GM12878 (cell line): ENCODE results near the gene DYSF. TPM values are rescaled to one million over a fixed set of nuclear protein-coding genes. Genes with fewer than 3 reads are reported as not detected.
A peak's percentile ranks its signal among the peaks of the same experiment; 100 is the strongest.

Experiments used
- ATAC-seq: fragments of 200-7000 bp; cut with Tn5 transposase; 3 replicates; pipeline ENCODE4 v1.9.1; 2020; ENCODE audit warnings: mild to moderate bottlenecking, moderate library complexity
- BruUV-seq: library from RNA; stranded (reverse); fragments of 400-500 nt; replicated peaks from 2 replicates; lab custom pipeline; 2021; lab: Mats Ljungman, UMichigan
- CTCF ChIA-PET: fragments of 300-600 bp; sonication (Branson Sonifier 250); formaldehyde crosslinking; extraction: SDS; loops from one replicate; lab custom pipeline; 2021; ENCODE audit warnings: inconsistent platforms; lab: Yijun Ruan, JAX
- POLR2A ChIA-PET: fragments of 350-600 bp; formaldehyde crosslinking; extraction: SDS; loops from one replicate; lab custom pipeline; 2021; ENCODE audit warnings: inconsistent platforms; lab: Charles Lee
- RAD21 ChIA-PET: fragments of 300-600 bp; sonication (Branson Sonifier 250); formaldehyde crosslinking; loops from one replicate; lab custom pipeline; 2023; ENCODE audit warnings: antibody characterized with exemption; ENCODE audit not compliant: unreplicated experiment; lab: Charles Lee
- SMC1A ChIA-PET: fragments of 300-600 bp; sonication (Branson Sonifier 250); formaldehyde crosslinking; loops from one replicate; lab custom pipeline; 2023; ENCODE audit not compliant: unreplicated experiment, uncharacterized antibody; lab: Charles Lee
- DNase-seq: peaks from one replicate; pipeline ENCODE4 v3.0.0-alpha.2; 2011; ENCODE audit warnings: low read depth, low spot score
- FAIRE-seq: peaks from 3 replicates; lab custom pipeline; 2011; peaks lifted over from hg19 to GRCh38; lab: Jason Lieb, UNC
- H2AFZ ChIP-seq: 2 replicates; pipeline ENCODE4 v1.6.0; 2011; ENCODE audit warnings: low read depth, low read length, control low read depth; ENCODE audit not compliant: control insufficient read depth
- H3K27ac ChIP-seq: 2 replicates; pipeline ENCODE4 v1.5.1; 2011; ENCODE audit warnings: control low read depth; ENCODE audit not compliant: control insufficient read depth, insufficient read depth
- H3K27me3 ChIP-seq, 2 experiments: replicated peaks in 1 of 2; 2 replicates each; pipeline versions ENCODE4 v1.6.0 to v1.6.1; 2011; ENCODE audit warnings: low read length in 1 of 2; ENCODE audit not compliant: control insufficient read depth in 2 of 2, insufficient read depth in 2 of 2
- H3K36me3 ChIP-seq, 2 experiments: 2 replicates each; pipeline ENCODE4 v1.5.1; 2011; ENCODE audit warnings: low read length in 1 of 2; ENCODE audit not compliant: control insufficient read depth in 2 of 2, insufficient read depth in 2 of 2
- H3K4me1 ChIP-seq: 2 replicates; pipeline ENCODE4 v1.6.1; 2011; ENCODE audit warnings: mild to moderate bottlenecking, low read length, moderate library complexity, mixed read lengths; ENCODE audit not compliant: control insufficient read depth, insufficient read depth
- H3K4me2 ChIP-seq: 2 replicates; pipeline ENCODE4 v1.6.0; 2011; ENCODE audit warnings: control low read depth; ENCODE audit not compliant: control insufficient read depth, insufficient read depth
- H3K4me3 ChIP-seq: fragments of 200-600 bp; sonication (generic); 2 replicates; pipeline ENCODE4 v1.5.1; 2016
- H3K79me2 ChIP-seq: 2 replicates; pipeline ENCODE4 v1.6.0; 2011; ENCODE audit warnings: low read length; ENCODE audit not compliant: control insufficient read depth, insufficient read depth
- H3K9ac ChIP-seq: 2 replicates; pipeline ENCODE4 v1.8.0; 2011; ENCODE audit warnings: low read length, control low read depth, mixed read lengths; ENCODE audit not compliant: control insufficient read depth, insufficient read depth
- H3K9me3 ChIP-seq: replicated peaks from 3 replicates; pipeline ENCODE4 v1.5.1; 2011; ENCODE audit warnings: mild to moderate bottlenecking, low read length; ENCODE audit not compliant: control insufficient read depth, insufficient read depth
- H4K20me1 ChIP-seq: 2 replicates; pipeline ENCODE4 v1.6.0; 2011; ENCODE audit not compliant: control insufficient read depth, insufficient read depth
- BMI1 ChIP-seq: fragments of 450-650 bp; IDR thresholded peaks from 2 replicates; pipeline ENCODE4 v1.6.1; 2016; ENCODE audit warnings: mild to moderate bottlenecking, moderate library complexity, borderline replicate concordance
- JUNB ChIP-seq: IDR thresholded peaks from 2 replicates; pipeline ENCODE4 v1.6.1; 2016; ENCODE audit warnings: antibody characterized with exemption, mild to moderate bottlenecking
- MEF2B ChIP-seq: fragments of 450-650 bp; IDR thresholded peaks from 2 replicates; pipeline ENCODE4 v1.6.1; 2018; ENCODE audit warnings: mild to moderate bottlenecking, moderate library complexity; ENCODE audit not compliant: partially characterized antibody, poor library complexity, severe bottlenecking
- RBBP5 ChIP-seq: fragments of 200-600 bp; sonication (generic); conservative IDR thresholded peaks from 2 replicates; pipeline ENCODE4 v1.6.1; 2016
- SMC3 ChIP-seq: IDR thresholded peaks from 2 replicates; pipeline ENCODE4 v1.6.1; 2011; ENCODE audit warnings: low read length, improper control_type of control experiment, borderline replicate concordance
- SREBF1 ChIP-seq: IDR thresholded peaks from 2 replicates; pipeline ENCODE4 v1.6.1; 2012; ENCODE audit warnings: mild to moderate bottlenecking, low read length
- TCF12 ChIP-seq: IDR thresholded peaks from 2 replicates; pipeline ENCODE4 v1.6.1; 2011; ENCODE audit warnings: low read depth, mild to moderate bottlenecking, low read length
- YY1 ChIP-seq: IDR thresholded peaks from 2 replicates; pipeline ENCODE4 v1.6.1; 2011; ENCODE audit warnings: low read depth, mild to moderate bottlenecking, low read length
- WGBS: methylation state at CpG from one replicate; pipeline ENCODE4 v1.1.6; 2016; ENCODE audit warnings: low lambda C conversion rate; ENCODE audit not compliant: insufficient replicate concordance, insufficient coverage; ENCODE audit errors: missing lambda C conversion rate; 5-methylcytosine and 5-hydroxymethylcytosine counted together
- in situ Hi-C: fragments of 300-500 bp; cut with MboI; formaldehyde crosslinking; loops from 9 replicates; pipeline ENCODE4 v1.14.3; 2018; ENCODE audit warnings: mixed read lengths
- intact Hi-C: fragments of 100-400 bp; cut with micrococcal nuclease; formaldehyde crosslinking; loops from one replicate; pipeline ENCODE4 v1.14.2; 2022; ENCODE audit not compliant: unreplicated experiment
- polyA plus RNA-seq, 11 experiments: library from polyadenylated mRNA; depleted of rRNA in 4 of 11; unstranded in 6 of 11; stranded (reverse) in 5 of 11; fragments of >200 nt; fragmentation: Nextera tagmentation in 4 of 11; fragmentation: Illumina TruSeq in 1 of 11; extraction: Ambion mirVana in 4 of 11; extraction: Trizol in 1 of 11; gene quantifications; 1 replicate in 1 of 11; 2 replicates in 10 of 11; pipeline versions ENCODE4 v1.2.1 to v1.2.3, GENCODE V29; 2011 to 2016; ENCODE audit warnings: inconsistent platforms in 2 of 11, missing spikeins in 2 of 11, low read depth in 1 of 11
- total RNA-seq, 4 experiments: library from RNA; depleted of rRNA in 3 of 4; stranded (reverse); fragments of >200 nt in 3 of 4; fragmentation: Illumina TruSeq in 1 of 4; extraction: Trizol in 1 of 4; gene quantifications; 2 replicates each; pipeline versions ENCODE4 v1.2.1 to v1.2.3, GENCODE V29; 2013 to 2021
- TF ChIP-seq, protein P1 (sequence below): fragments of 450-650 bp; formaldehyde crosslinking; IDR thresholded peaks from 2 replicates; pipeline ENCODE4 v1.4.0; 2022; ENCODE audit warnings: mild to moderate bottlenecking, moderate library complexity
- TF ChIP-seq, protein P2 (sequence below): fragments of 450-650 bp; IDR thresholded peaks from 2 replicates; pipeline ENCODE4 v1.6.1; 2017; ENCODE audit warnings: mild to moderate bottlenecking, moderate library complexity
- TF ChIP-seq, protein P3 (sequence below): fragments of 450-650 bp; IDR thresholded peaks from 2 replicates; pipeline ENCODE4 v1.6.1; 2016; ENCODE audit warnings: mild to moderate bottlenecking
- TF ChIP-seq, protein P4 (sequence below), 3 experiments: IDR thresholded peaks in 2 of 3; conservative IDR thresholded peaks in 1 of 3; 2 replicates each; pipeline ENCODE4 v1.5.1; 2011; ENCODE audit warnings: low read depth in 3 of 3, low read length in 3 of 3, mild to moderate bottlenecking in 3 of 3, control low read depth in 2 of 3, moderate library complexity in 2 of 3, inconsistent platforms in 1 of 3, mixed read lengths in 1 of 3; ENCODE audit not compliant: control insufficient read depth in 2 of 3, insufficient read depth in 1 of 3; ENCODE audit errors: extremely low read depth in 1 of 3

DYSF gene
- total and polyA plus RNA-seq, 10 of the 15 experiments (the other 5 are each of a cell fraction or from before 2014, with no cell fraction given), result under 0.01 to 0.15 (median 0.03) TPM; not detected in 7

- RAD21 ChIA-PET, result interaction anchor here (1.1 kb wide), 1 partner anchor 604 kb away, joined by 3 read pairs; no protein-coding TSS in a partner anchor
- TF ChIP-seq RBBP5 (no peak), SMC3 (peak; percentile 64), YY1 (0 out of 2 replicates have a peak, but pooled peaks have one; percentile 14), BMI1 (no peak), JUNB (no peak), MEF2B (no peak), TCF12 (no peak), SREBF1 (no peak)
- TF ChIP-seq, protein P1, sequence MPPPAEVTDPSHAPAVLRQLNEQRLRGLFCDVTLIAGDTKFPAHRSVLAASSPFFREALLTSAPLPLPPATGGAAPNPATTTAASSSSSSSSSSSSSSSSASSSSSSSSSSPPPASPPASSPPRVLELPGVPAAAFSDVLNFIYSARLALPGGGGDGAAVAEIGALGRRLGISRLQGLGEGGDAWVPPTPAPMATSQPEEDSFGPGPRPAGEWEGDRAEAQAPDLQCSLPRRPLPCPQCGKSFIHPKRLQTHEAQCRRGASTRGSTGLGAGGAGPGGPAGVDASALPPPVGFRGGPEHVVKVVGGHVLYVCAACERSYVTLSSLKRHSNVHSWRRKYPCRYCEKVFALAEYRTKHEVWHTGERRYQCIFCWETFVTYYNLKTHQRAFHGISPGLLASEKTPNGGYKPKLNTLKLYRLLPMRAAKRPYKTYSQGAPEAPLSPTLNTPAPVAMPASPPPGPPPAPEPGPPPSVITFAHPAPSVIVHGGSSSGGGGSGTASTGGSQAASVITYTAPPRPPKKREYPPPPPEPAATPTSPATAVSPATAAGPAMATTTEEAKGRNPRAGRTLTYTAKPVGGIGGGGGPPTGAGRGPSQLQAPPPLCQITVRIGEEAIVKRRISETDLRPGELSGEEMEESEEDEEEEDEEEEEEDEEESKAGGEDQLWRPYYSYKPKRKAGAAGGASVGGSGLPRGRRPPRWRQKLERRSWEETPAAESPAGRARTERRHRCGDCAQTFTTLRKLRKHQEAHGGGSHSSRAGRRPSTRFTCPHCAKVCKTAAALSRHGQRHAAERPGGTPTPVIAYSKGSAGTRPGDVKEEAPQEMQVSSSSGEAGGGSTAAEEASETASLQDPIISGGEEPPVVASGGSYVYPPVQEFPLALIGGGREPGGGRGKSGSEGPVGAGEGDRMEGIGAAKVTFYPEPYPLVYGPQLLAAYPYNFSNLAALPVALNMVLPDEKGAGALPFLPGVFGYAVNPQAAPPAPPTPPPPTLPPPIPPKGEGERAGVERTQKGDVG (CRISPR knock-in tag), result no peak
- TF ChIP-seq, protein P2, sequence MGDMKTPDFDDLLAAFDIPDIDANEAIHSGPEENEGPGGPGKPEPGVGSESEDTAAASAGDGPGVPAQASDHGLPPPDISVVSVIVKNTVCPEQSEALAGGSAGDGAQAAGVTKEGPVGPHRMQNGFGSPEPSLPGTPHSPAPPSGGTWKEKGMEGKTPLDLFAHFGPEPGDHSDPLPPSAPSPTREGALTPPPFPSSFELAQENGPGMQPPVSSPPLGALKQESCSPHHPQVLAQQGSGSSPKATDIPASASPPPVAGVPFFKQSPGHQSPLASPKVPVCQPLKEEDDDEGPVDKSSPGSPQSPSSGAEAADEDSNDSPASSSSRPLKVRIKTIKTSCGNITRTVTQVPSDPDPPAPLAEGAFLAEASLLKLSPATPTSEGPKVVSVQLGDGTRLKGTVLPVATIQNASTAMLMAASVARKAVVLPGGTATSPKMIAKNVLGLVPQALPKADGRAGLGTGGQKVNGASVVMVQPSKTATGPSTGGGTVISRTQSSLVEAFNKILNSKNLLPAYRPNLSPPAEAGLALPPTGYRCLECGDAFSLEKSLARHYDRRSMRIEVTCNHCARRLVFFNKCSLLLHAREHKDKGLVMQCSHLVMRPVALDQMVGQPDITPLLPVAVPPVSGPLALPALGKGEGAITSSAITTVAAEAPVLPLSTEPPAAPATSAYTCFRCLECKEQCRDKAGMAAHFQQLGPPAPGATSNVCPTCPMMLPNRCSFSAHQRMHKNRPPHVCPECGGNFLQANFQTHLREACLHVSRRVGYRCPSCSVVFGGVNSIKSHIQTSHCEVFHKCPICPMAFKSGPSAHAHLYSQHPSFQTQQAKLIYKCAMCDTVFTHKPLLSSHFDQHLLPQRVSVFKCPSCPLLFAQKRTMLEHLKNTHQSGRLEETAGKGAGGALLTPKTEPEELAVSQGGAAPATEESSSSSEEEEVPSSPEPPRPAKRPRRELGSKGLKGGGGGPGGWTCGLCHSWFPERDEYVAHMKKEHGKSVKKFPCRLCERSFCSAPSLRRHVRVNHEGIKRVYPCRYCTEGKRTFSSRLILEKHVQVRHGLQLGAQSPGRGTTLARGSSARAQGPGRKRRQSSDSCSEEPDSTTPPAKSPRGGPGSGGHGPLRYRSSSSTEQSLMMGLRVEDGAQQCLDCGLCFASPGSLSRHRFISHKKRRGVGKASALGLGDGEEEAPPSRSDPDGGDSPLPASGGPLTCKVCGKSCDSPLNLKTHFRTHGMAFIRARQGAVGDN, result no peak
- TF ChIP-seq, protein P3, sequence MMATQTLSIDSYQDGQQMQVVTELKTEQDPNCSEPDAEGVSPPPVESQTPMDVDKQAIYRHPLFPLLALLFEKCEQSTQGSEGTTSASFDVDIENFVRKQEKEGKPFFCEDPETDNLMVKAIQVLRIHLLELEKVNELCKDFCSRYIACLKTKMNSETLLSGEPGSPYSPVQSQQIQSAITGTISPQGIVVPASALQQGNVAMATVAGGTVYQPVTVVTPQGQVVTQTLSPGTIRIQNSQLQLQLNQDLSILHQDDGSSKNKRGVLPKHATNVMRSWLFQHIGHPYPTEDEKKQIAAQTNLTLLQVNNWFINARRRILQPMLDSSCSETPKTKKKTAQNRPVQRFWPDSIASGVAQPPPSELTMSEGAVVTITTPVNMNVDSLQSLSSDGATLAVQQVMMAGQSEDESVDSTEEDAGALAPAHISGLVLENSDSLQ, result no peak
- TF ChIP-seq, protein P4, sequence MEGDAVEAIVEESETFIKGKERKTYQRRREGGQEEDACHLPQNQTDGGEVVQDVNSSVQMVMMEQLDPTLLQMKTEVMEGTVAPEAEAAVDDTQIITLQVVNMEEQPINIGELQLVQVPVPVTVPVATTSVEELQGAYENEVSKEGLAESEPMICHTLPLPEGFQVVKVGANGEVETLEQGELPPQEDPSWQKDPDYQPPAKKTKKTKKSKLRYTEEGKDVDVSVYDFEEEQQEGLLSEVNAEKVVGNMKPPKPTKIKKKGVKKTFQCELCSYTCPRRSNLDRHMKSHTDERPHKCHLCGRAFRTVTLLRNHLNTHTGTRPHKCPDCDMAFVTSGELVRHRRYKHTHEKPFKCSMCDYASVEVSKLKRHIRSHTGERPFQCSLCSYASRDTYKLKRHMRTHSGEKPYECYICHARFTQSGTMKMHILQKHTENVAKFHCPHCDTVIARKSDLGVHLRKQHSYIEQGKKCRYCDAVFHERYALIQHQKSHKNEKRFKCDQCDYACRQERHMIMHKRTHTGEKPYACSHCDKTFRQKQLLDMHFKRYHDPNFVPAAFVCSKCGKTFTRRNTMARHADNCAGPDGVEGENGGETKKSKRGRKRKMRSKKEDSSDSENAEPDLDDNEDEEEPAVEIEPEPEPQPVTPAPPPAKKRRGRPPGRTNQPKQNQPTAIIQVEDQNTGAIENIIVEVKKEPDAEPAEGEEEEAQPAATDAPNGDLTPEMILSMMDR (IDR thresholded peaks at IDR 0.05 in 2 of 3, conservative IDR thresholded peaks at IDR 0.05 in 1 of 3; ENCODE audit: control insufficient read depth in 2 of 3, extremely low read depth in 1 of 3, insufficient read depth in 1 of 3, low read depth in 3 of 3, low read length in 3 of 3), result peak; percentile 59 to 86 (median 80)
Observed at GRCh38 chr2:71545572-71546274, 92.4 kb downstream of the DYSF start.

More at GRCh38 chr2:71545572-71546274, 92.4 kb downstream of the DYSF start:
- Histone ChIP-seq H4K20me1 (no peaks in the 10 kb centered on the region), H3K27ac (no peak overlapping the region), H3K79me2 (no peaks in the 10 kb centered on the region), H3K4me1 (no peaks in the 10 kb centered on the region), H3K4me2 (no peak overlapping the region), H3K36me3 (no peaks in the 10 kb centered on the region), H3K9ac (no peak overlapping the region), H2AFZ (peak overlapping the region; percentile 21; the same call in 1 of the 2 replicates), H3K27me3 (peaks cover 0 to 4% of the 10 kb centered on the region in 2 experiments; a peak in 2 of 4 replicates), H3K4me3 (no peak overlapping the region), H3K9me3 (no peaks in the 10 kb centered on the region)
- POLR2A ChIA-PET, result no interaction called here
- intact Hi-C loops (loop anchor here (1.0 to 5.0 kb wide), 5 partner anchors 253 to 1033 kb away; no protein-coding TSS in a partner anchor), in situ Hi-C loops (loop anchor here (5.0 kb wide), 1 partner anchor 607 kb away; no protein-coding TSS in a partner anchor)
- FAIRE-seq, result peak; percentile 84
- no peak for DNase-seq
- 23% methylated on average over 22 of the region's 22 CpGs for WGBS
- CTCF ChIA-PET, result interaction anchor here (0.6 to 2.6 kb wide), 10 partner anchors 9 to 1200 kb away, joined by 3 to 8 read pairs (median 3); no protein-coding TSS in a partner anchor
- ATAC-seq, result peak; percentile 94
- BruUV-seq, result no TSS peak
- SMC1A ChIA-PET, result interaction anchor here (1.0 kb wide), 1 partner anchor 221 kb away, joined by 3 read pairs; no protein-coding TSS in a partner anchor
